ENCODE measurements around the gene CST9.
"Not testable (repeated sequence)": the region's sequence is repeated elsewhere in the genome, so short reads cannot be mapped to it uniquely, and the experiment has no call there.

Gene CST9

GRCh38 chr20:23588434-23589403 lies 17.0 kb downstream of the CST9 start:
- H3K36me3 ChIP-seq (ENCODE audit: control insufficient read depth in 5 of 5, insufficient read depth in 5 of 5, low read length in 5 of 5): no peaks in the 10 kb centered on the region
- H3K9me3 ChIP-seq (ENCODE audit: control insufficient read depth in 5 of 5, low read length in 5 of 5): no peaks in the 10 kb centered on the region
- H3K4me1 ChIP-seq (ENCODE audit: control insufficient read depth in 5 of 5, insufficient read depth in 5 of 5, low read length in 5 of 5): peaks cover 0 to 8% (median 0%) of the 10 kb centered on the region in 5 donors
- H3K9ac ChIP-seq (ENCODE audit: low read length in 5 of 5): no peak overlapping the region
- H3K27ac ChIP-seq (ENCODE audit: low read depth, low read length): no peak overlapping the region
- H3K27me3 ChIP-seq (ENCODE audit: control insufficient read depth in 5 of 5, insufficient read depth in 4 of 5, low read length in 5 of 5): peaks cover 0 to 6% (median 0%) of the 10 kb centered on the region in 5 donors
- H3K4me3 ChIP-seq (ENCODE audit: low read depth in 1 of 5, low read length in 5 of 5): no peak overlapping the region

- no peak overlapping the region for H3K27ac ChIP-seq (ENCODE audit: low read depth, low read length)
These were observed 18.1 kb downstream of the CST9 start for GRCh38 chr20:23587631-23588030.

GRCh38 chr20:23586735-23587525 lies 18.8 kb downstream of the CST9 start:
- no peak overlapping the region for H3K9ac ChIP-seq (ENCODE audit: low read length in 5 of 5)
- no peaks in the 10 kb centered on the region for H3K9me3 ChIP-seq (ENCODE audit: control insufficient read depth in 5 of 5, low read length in 5 of 5)
- H3K4me1 ChIP-seq (ENCODE audit: control insufficient read depth in 5 of 5, insufficient read depth in 5 of 5, low read length in 5 of 5): peaks cover 0 to 8% (median 0%) of the 10 kb centered on the region in 5 donors
- no peak overlapping the region for H3K4me3 ChIP-seq (ENCODE audit: low read depth in 1 of 5, low read length in 5 of 5)
- H3K27ac ChIP-seq (ENCODE audit: low read depth, low read length): no peak overlapping the region
- no peaks in the 10 kb centered on the region for H3K36me3 ChIP-seq (ENCODE audit: control insufficient read depth in 5 of 5, insufficient read depth in 5 of 5, low read length in 5 of 5)
- peaks cover 0 to 6% (median 2%) of the 10 kb centered on the region in 5 donors for H3K27me3 ChIP-seq (ENCODE audit: control insufficient read depth in 5 of 5, insufficient read depth in 4 of 5, low read length in 5 of 5)

More at GRCh38 chr20:23587631-23588030, 18.1 kb downstream of the CST9 start:
- Histone ChIP-seq H3K9ac (ENCODE audit: low read length in 5 of 5) (no peak overlapping the region), H3K4me1 (ENCODE audit: control insufficient read depth in 5 of 5, insufficient read depth in 5 of 5, low read length in 5 of 5) (peaks cover 0 to 8% (median 0%) of the 10 kb centered on the region in 5 donors), H3K9me3 (ENCODE audit: control insufficient read depth in 5 of 5, low read length in 5 of 5) (no peaks in the 10 kb centered on the region), H3K27me3 (ENCODE audit: control insufficient read depth in 5 of 5, insufficient read depth in 4 of 5, low read length in 5 of 5) (peaks cover 0 to 6% (median under 1%) of the 10 kb centered on the region in 5 donors), H3K4me3 (ENCODE audit: low read depth in 1 of 5, low read length in 5 of 5) (no peak overlapping the region), H3K36me3 (ENCODE audit: control insufficient read depth in 5 of 5, insufficient read depth in 5 of 5, low read length in 5 of 5) (no peaks in the 10 kb centered on the region)

- peaks cover 0 to 6% (median 2%) of the 10 kb centered on the region in 5 donors for H3K27me3 ChIP-seq (ENCODE audit: control insufficient read depth in 5 of 5, insufficient read depth in 4 of 5, low read length in 5 of 5)
- H3K9ac ChIP-seq (ENCODE audit: low read length in 5 of 5): no peak overlapping the region
- H3K36me3 ChIP-seq (ENCODE audit: control insufficient read depth in 5 of 5, insufficient read depth in 5 of 5, low read length in 5 of 5): no peaks in the 10 kb centered on the region
- no peak overlapping the region for H3K27ac ChIP-seq (ENCODE audit: low read depth, low read length)
- H3K4me3 ChIP-seq (ENCODE audit: low read depth in 1 of 5, low read length in 5 of 5): no peak overlapping the region
- H3K9me3 ChIP-seq (ENCODE audit: control insufficient read depth in 5 of 5, low read length in 5 of 5): no peaks in the 10 kb centered on the region
- H3K4me1 ChIP-seq (ENCODE audit: control insufficient read depth in 5 of 5, insufficient read depth in 5 of 5, low read length in 5 of 5): peaks cover 0 to 8% (median 0%) of the 10 kb centered on the region in 5 donors
These were observed 19.6 kb downstream of the CST9 start for GRCh38 chr20:23585808-23586734.

- H3K27me3 ChIP-seq (ENCODE audit: control insufficient read depth in 5 of 5, insufficient read depth in 4 of 5, low read length in 5 of 5): peaks cover 0 to 6% (median 2%) of the 10 kb centered on the region in 5 donors
These were observed 20.3 kb downstream of the CST9 start for GRCh38 chr20:23585449-23585807.

GRCh38 chr20:23584434-23585199 lies 21.1 kb downstream of the CST9 start:
- no peaks in the 10 kb centered on the region for H3K36me3 ChIP-seq (ENCODE audit: control insufficient read depth in 5 of 5, insufficient read depth in 5 of 5, low read length in 5 of 5)
- peaks cover 0 to 8% (median 0%) of the 10 kb centered on the region in 5 donors for H3K4me1 ChIP-seq (ENCODE audit: control insufficient read depth in 5 of 5, insufficient read depth in 5 of 5, low read length in 5 of 5)
- H3K27ac ChIP-seq (ENCODE audit: low read depth, low read length): no peak overlapping the region
- no peak overlapping the region for H3K4me3 ChIP-seq (ENCODE audit: low read depth in 1 of 5, low read length in 5 of 5)
- H3K9me3 ChIP-seq (ENCODE audit: control insufficient read depth in 5 of 5, low read length in 5 of 5): no peaks in the 10 kb centered on the region
- H3K27me3 ChIP-seq (ENCODE audit: control insufficient read depth in 5 of 5, insufficient read depth in 4 of 5, low read length in 5 of 5): peaks cover 0 to 6% (median 2%) of the 10 kb centered on the region in 5 donors
- H3K9ac ChIP-seq (ENCODE audit: low read length in 5 of 5): no peak overlapping the region

More at GRCh38 chr20:23585449-23585807, 20.3 kb downstream of the CST9 start:
- no peaks in the 10 kb centered on the region for H3K9me3 ChIP-seq (ENCODE audit: control insufficient read depth in 5 of 5, low read length in 5 of 5)
- H3K4me3 ChIP-seq (ENCODE audit: low read depth in 1 of 5, low read length in 5 of 5): no peak overlapping the region
- peaks cover 0 to 8% (median 0%) of the 10 kb centered on the region in 5 donors for H3K4me1 ChIP-seq (ENCODE audit: control insufficient read depth in 5 of 5, insufficient read depth in 5 of 5, low read length in 5 of 5)
- H3K36me3 ChIP-seq (ENCODE audit: control insufficient read depth in 5 of 5, insufficient read depth in 5 of 5, low read length in 5 of 5): no peaks in the 10 kb centered on the region
- no peak overlapping the region for H3K9ac ChIP-seq (ENCODE audit: low read length in 5 of 5)
- H3K27ac ChIP-seq (ENCODE audit: low read depth, low read length): no peak overlapping the region

- H3K27ac ChIP-seq (ENCODE audit: low read depth, low read length): no peak overlapping the region
- no peaks in the 10 kb centered on the region for H3K36me3 ChIP-seq (ENCODE audit: control insufficient read depth in 5 of 5, insufficient read depth in 5 of 5, low read length in 5 of 5)
- peaks cover 0 to 6% (median 2%) of the 10 kb centered on the region in 5 donors for H3K27me3 ChIP-seq (ENCODE audit: control insufficient read depth in 5 of 5, insufficient read depth in 4 of 5, low read length in 5 of 5)
- H3K9ac ChIP-seq (ENCODE audit: low read length in 5 of 5): no peak overlapping the region
- peaks cover 0 to 3% (median 0%) of the 10 kb centered on the region in 5 donors for H3K4me1 ChIP-seq (ENCODE audit: control insufficient read depth in 5 of 5, insufficient read depth in 5 of 5, low read length in 5 of 5)
- H3K4me3 ChIP-seq (ENCODE audit: low read depth in 1 of 5, low read length in 5 of 5): no peak overlapping the region
- no peaks in the 10 kb centered on the region for H3K9me3 ChIP-seq (ENCODE audit: control insufficient read depth in 5 of 5, low read length in 5 of 5)
These were observed 22.2 kb downstream of the CST9 start for GRCh38 chr20:23583526-23583925.

GRCh38 chr20:23582293-23582692 lies 23.4 kb downstream of the CST9 start:
- no peaks in the 10 kb centered on the region for H3K4me1 ChIP-seq (ENCODE audit: control insufficient read depth in 5 of 5, insufficient read depth in 5 of 5, low read length in 5 of 5)
- peaks cover 0 to 6% (median 2%) of the 10 kb centered on the region in 5 donors for H3K27me3 ChIP-seq (ENCODE audit: control insufficient read depth in 5 of 5, insufficient read depth in 4 of 5, low read length in 5 of 5)

GRCh38 chr20:23581833-23582232 lies 23.9 kb downstream of the CST9 start:
- H3K36me3 ChIP-seq (ENCODE audit: control insufficient read depth in 5 of 5, insufficient read depth in 5 of 5, low read length in 5 of 5); H3K27me3 ChIP-seq (ENCODE audit: control insufficient read depth in 5 of 5, insufficient read depth in 4 of 5, low read length in 5 of 5): not testable (repeated sequence)

More at GRCh38 chr20:23582293-23582692, 23.4 kb downstream of the CST9 start:
- no peaks in the 10 kb centered on the region for H3K36me3 ChIP-seq (ENCODE audit: control insufficient read depth in 5 of 5, insufficient read depth in 5 of 5, low read length in 5 of 5)
- H3K4me3 ChIP-seq (ENCODE audit: low read depth in 1 of 5, low read length in 5 of 5): no peak overlapping the region
- H3K9ac ChIP-seq (ENCODE audit: low read length in 5 of 5): no peak overlapping the region
- H3K27ac ChIP-seq (ENCODE audit: low read depth, low read length): no peak overlapping the region
- H3K9me3 ChIP-seq (ENCODE audit: control insufficient read depth in 5 of 5, low read length in 5 of 5): no peaks in the 10 kb centered on the region

More at GRCh38 chr20:23581833-23582232, 23.9 kb downstream of the CST9 start:
- not testable (repeated sequence) for H3K9ac ChIP-seq (ENCODE audit: low read length in 5 of 5); H3K4me3 ChIP-seq (ENCODE audit: low read depth in 1 of 5, low read length in 5 of 5); H3K9me3 ChIP-seq (ENCODE audit: control insufficient read depth in 5 of 5, low read length in 5 of 5); H3K27ac ChIP-seq (ENCODE audit: low read depth, low read length); H3K4me1 ChIP-seq (ENCODE audit: control insufficient read depth in 5 of 5, insufficient read depth in 5 of 5, low read length in 5 of 5)

Measured in subcutaneous abdominal adipose tissue (tissue), 5 donors.